H54 (cell line): Measurements from ENCODE around the gene FAM136A.
"Not testable (repeated sequence)": the region's sequence is repeated elsewhere in the genome, so short reads cannot be mapped to it uniquely, and the experiment has no call there.

ENCODE experiments used
- DNase-seq: peaks from one replicate; pipeline ENCODE4 v3.0.0; 2011; ENCODE audit warnings: low spot score, mixed read lengths; ENCODE audit not compliant: insufficient read length
- FAIRE-seq: peaks from 3 replicates; lab custom pipeline; 2011; peaks lifted over from hg19 to GRCh38; lab: Jason Lieb, UNC
- POLR2A ChIP-seq: IDR thresholded peaks from 2 replicates; pipeline ENCODE4 v1.6.1; 2011; ENCODE audit warnings: low read depth, mild to moderate bottlenecking, low read length

The FAM136A gene

GRCh38 chr2:70321370-70321769 lies 19.5 kb upstream of the FAM136A start:
- DNase-seq (no peak), FAIRE-seq (no peak)
- TF ChIP-seq POLR2A: no peak

- FAIRE-seq (no peak), DNase-seq (no peak)
- no peak for TF ChIP-seq POLR2A
These were observed 12.8 kb upstream of the FAM136A start for GRCh38 chr2:70314640-70315039.

GRCh38 chr2:70312560-70312959 lies 10.7 kb upstream of the FAM136A start:
- DNase-seq: no peak
- TF ChIP-seq POLR2A: no peak
- FAIRE-seq: no peak

GRCh38 chr2:70310899-70311298 lies 9.0 kb upstream of the FAM136A start:
- TF ChIP-seq POLR2A: no peak
- FAIRE-seq (no peak), DNase-seq (no peak)

- FAIRE-seq (no peak), DNase-seq (no peak)
- TF ChIP-seq POLR2A: no peak
These were observed 3.7 kb upstream of the FAM136A start for GRCh38 chr2:70305531-70305930.

GRCh38 chr2:70304498-70304897 lies 2.6 kb upstream of the FAM136A start:
- FAIRE-seq (no peak), DNase-seq (no peak)
- TF ChIP-seq POLR2A: no peak

- no peak for TF ChIP-seq POLR2A
- DNase-seq (no peak), FAIRE-seq (no peak)
These were observed 1.3 kb upstream of the FAM136A start for GRCh38 chr2:70303186-70303585.

- DNase-seq, FAIRE-seq: not testable (repeated sequence)
These were observed 304 bp upstream of the FAM136A start for GRCh38 chr2:70302195-70302546.

GRCh38 chr2:70300771-70301343 lies 1.0 kb downstream of the FAM136A start:
- DNase-seq (no peak), FAIRE-seq (no peak)
- TF ChIP-seq POLR2A: no peak

- not testable (repeated sequence) for DNase-seq, FAIRE-seq
These were observed 4.0 kb downstream of the FAM136A start for GRCh38 chr2:70297828-70298227.

- DNase-seq (no peak), FAIRE-seq (no peak)
These were observed 18.2 kb downstream of the FAM136A start for GRCh38 chr2:70283500-70284191.

GRCh38 chr2:70282439-70282838 lies 19.4 kb downstream of the FAM136A start:
- no peak for FAIRE-seq
- no peak for DNase-seq
- TF ChIP-seq POLR2A: no peak

More at GRCh38 chr2:70283500-70284191, 18.2 kb downstream of the FAM136A start:
- TF ChIP-seq POLR2A: no peak

- no peak for TF ChIP-seq POLR2A
- no peak for FAIRE-seq
- DNase-seq: no peak
These were observed 21.5 kb downstream of the FAM136A start for GRCh38 chr2:70280242-70280798.

GRCh38 chr2:70270323-70270722 lies 31.5 kb downstream of the FAM136A start:
- DNase-seq: no peak
- TF ChIP-seq POLR2A: no peak
- no peak for FAIRE-seq

GRCh38 chr2:70269422-70270302 lies 32.2 kb downstream of the FAM136A start:
- not testable (repeated sequence) for FAIRE-seq, DNase-seq

GRCh38 chr2:70266925-70267324 lies 34.9 kb downstream of the FAM136A start:
- DNase-seq, FAIRE-seq: not testable (repeated sequence)
